ENCODE measurements around the gene SOS2.

Gene SOS2

DNA sequence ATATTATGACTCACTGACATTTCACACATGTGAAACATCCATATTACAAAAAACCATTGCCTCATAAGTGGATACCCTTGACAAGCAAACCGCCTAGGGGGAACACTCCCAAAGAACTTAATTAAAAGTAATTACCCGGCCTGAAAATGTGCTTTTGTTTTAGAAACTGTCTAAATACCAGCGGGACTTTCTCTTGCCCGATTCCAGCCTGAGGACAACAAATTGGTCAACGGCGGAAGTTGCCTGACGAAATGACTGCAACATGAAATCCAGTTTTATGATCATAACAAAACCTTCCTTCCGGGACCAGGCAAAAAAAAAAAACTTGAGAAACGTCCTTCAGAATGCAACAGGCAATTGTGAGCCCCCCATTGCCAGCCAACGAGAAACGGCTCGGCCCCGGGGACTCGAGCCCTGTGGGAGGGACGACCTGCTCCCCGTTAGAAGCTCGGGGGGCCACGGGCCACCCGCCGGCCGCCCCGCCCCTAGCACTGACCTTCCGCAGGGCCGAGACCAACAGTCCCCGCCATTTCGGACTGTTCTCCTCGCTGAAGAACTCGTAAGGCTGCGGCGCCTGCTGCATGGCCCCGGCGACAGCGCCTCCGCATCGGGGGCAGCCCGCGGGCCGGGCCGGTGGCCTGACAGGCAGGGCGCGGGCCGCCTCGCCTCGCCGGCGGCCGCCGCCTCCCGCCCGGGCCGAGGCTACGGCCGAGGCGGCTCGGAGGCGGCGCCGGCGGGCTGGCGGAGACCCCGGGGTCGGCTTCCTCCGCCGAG is 490 bp downstream of the SOS2 start:
- ChIA-PET CTCF (interaction anchor here (0.8 kb wide), 1 partner anchor 380 kb away, joined by 3 read pairs; no protein-coding TSS in a partner anchor), POLR2A (interaction anchor here (0.7 to 1.2 kb wide), 2 partner anchors 53 to 369 kb away, joined by 3 to 4 read pairs; no protein-coding TSS in a partner anchor)
- TF ChIP-seq, protein P1, sequence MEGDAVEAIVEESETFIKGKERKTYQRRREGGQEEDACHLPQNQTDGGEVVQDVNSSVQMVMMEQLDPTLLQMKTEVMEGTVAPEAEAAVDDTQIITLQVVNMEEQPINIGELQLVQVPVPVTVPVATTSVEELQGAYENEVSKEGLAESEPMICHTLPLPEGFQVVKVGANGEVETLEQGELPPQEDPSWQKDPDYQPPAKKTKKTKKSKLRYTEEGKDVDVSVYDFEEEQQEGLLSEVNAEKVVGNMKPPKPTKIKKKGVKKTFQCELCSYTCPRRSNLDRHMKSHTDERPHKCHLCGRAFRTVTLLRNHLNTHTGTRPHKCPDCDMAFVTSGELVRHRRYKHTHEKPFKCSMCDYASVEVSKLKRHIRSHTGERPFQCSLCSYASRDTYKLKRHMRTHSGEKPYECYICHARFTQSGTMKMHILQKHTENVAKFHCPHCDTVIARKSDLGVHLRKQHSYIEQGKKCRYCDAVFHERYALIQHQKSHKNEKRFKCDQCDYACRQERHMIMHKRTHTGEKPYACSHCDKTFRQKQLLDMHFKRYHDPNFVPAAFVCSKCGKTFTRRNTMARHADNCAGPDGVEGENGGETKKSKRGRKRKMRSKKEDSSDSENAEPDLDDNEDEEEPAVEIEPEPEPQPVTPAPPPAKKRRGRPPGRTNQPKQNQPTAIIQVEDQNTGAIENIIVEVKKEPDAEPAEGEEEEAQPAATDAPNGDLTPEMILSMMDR (IDR thresholded peaks at IDR 0.05; ENCODE audit: insufficient read depth, low read length, missing control alignments), result no peak
- DNase-seq (ENCODE audit: low read depth, low spot score), result no peak
- H3K4me3 ChIP-seq (ENCODE audit: low read depth, low read length), result peak overlapping the region; percentile 85

GRCh38 chr14:50230401-50230700 is 1.0 kb downstream of the SOS2 start:
- DNase-seq (ENCODE audit: low read depth, low spot score), result no peak
- ChIA-PET CTCF (no interaction called here), POLR2A (no interaction called here)
- TF ChIP-seq, protein P1 (IDR thresholded peaks at IDR 0.05; ENCODE audit: insufficient read depth, low read length, missing control alignments), result no peak
- peak overlapping the region; percentile 85 for H3K4me3 ChIP-seq (ENCODE audit: low read depth, low read length)

DNA sequence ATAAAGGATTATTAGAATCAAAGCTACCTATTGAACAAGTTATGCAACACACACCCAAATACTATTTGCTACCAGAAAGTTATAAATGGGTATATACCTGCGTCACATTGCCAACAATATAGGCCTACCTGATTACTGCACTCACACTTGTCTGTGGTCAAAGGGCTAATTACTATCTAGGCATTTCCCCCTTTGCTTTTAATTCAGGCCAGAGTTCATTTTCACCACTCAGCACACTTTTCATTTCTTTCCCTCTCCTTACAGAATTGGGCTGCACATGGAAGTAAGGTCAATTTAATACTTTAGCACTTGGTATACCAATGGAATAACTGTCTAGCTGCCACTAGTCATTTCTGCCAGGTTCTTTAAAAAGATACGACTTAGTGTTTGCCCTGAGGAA is 1.7 kb downstream of the SOS2 start:
- ChIA-PET CTCF (interaction anchor here (1.5 kb wide), 1 partner anchor 364 kb away, joined by 5 read pairs; no protein-coding TSS in a partner anchor), POLR2A (no interaction called here)

DNA sequence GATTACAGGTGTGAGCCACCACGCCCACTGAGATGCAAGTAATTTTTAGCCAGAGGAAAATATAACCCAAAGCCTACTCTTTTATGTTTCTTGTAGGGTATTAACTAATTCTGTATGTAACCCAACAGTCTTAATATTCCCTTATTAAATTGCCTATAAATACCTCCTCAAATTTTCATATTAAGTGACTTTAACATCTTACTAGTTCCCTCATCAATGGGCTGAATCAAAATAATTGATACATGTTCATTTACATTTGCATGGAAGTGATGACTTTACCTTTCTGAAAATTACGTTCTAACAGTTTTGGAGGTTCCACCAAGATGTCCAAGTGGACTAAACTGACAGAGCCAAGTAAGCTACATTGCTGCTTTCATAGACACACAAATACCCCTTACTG is 3.1 kb downstream of the SOS2 start:
- CTCF ChIA-PET, result no interaction called here
- POLR2A ChIA-PET, result no interaction called here

More for the DNA sequence above, 1.7 kb downstream of the SOS2 start:
- peak overlapping the region; percentile 85 for H3K4me3 ChIP-seq (ENCODE audit: low read depth, low read length)
- TF ChIP-seq, protein P1 (IDR thresholded peaks at IDR 0.05; ENCODE audit: insufficient read depth, low read length, missing control alignments), result no peak
- no peak for DNase-seq (ENCODE audit: low read depth, low spot score)

DNA sequence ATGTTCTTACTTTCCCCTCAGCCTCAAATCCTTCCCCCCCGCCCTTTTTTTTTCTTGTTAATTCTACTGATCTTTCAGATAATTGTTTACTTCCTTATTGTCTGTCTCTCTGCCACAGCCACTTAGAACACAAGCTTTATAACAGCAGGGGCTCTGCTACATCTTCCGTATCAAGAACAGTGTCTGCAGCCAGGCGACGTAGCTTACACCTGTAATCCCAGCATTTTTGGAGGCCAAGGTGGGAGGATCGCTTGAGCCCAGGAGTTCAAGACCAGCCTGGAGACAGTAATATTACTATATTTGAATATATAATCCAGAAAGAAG is 5.4 kb downstream of the SOS2 start:
- POLR2A ChIA-PET, result no interaction called here
- DNase-seq (ENCODE audit: low read depth, low spot score), result no peak

More for the DNA sequence above, 3.1 kb downstream of the SOS2 start:
- TF ChIP-seq, protein P1 (IDR thresholded peaks at IDR 0.05; ENCODE audit: insufficient read depth, low read length, missing control alignments), result no peak
- H3K4me3 ChIP-seq (ENCODE audit: low read depth, low read length), result no peak overlapping the region
- no peak for DNase-seq (ENCODE audit: low read depth, low spot score)

More for the DNA sequence above, 5.4 kb downstream of the SOS2 start:
- H3K4me3 ChIP-seq (ENCODE audit: low read depth, low read length), result no peak overlapping the region
- TF ChIP-seq, protein P1 (IDR thresholded peaks at IDR 0.05; ENCODE audit: insufficient read depth, low read length, missing control alignments), result no peak
- CTCF ChIA-PET, result no interaction called here
